Keratinocyte (primary cell): ENCODE measurements around the gene EPC2.

Experiments used
- CTCF ChIP-seq, 3 experiments: IDR thresholded peaks in 1 of 3; conservative IDR thresholded peaks in 1 of 3; optimal IDR thresholded peaks in 1 of 3; 2 replicates in 2 of 3; 3 replicates in 1 of 3; pipeline versions ENCODE3 to v1.5.1; 2011; ENCODE audit warnings: low read length in 3 of 3, mild to moderate bottlenecking in 3 of 3, moderate library complexity in 2 of 3, control low read depth in 1 of 3, inconsistent platforms in 1 of 3; ENCODE audit not compliant: insufficient read depth in 2 of 3; ENCODE audit errors: extremely low read depth in 1 of 3
- EZH2 ChIP-seq: IDR thresholded peaks from one replicate; pipeline ENCODE4 v1.6.1; 2012; ENCODE audit warnings: inconsistent platforms, mild to moderate bottlenecking, low read length, moderate library complexity

- TF ChIP-seq EZH2, result no peak
- TF ChIP-seq CTCF (optimal IDR thresholded peaks at IDR 0.05 in 1 of 3, IDR thresholded peaks at IDR 0.05 in 1 of 3, conservative IDR thresholded peaks at IDR 0.05 in 1 of 3; ENCODE audit: extremely low read depth in 1 of 3, insufficient read depth in 2 of 3, low read length in 3 of 3), result no peak
These were observed 57.9 kb downstream of the EPC2 start for GRCh38 chr2:148702475-148702874.
